OCI-M2 (cell line): ENCODE results near the gene MELTF.

Source experiments
- DNase-seq: peaks from one replicate; lab custom pipeline; 2025; ENCODE audit not compliant: unreplicated experiment; lab: John Stamatoyannopoulos, UW

MELTF gene

DNA sequence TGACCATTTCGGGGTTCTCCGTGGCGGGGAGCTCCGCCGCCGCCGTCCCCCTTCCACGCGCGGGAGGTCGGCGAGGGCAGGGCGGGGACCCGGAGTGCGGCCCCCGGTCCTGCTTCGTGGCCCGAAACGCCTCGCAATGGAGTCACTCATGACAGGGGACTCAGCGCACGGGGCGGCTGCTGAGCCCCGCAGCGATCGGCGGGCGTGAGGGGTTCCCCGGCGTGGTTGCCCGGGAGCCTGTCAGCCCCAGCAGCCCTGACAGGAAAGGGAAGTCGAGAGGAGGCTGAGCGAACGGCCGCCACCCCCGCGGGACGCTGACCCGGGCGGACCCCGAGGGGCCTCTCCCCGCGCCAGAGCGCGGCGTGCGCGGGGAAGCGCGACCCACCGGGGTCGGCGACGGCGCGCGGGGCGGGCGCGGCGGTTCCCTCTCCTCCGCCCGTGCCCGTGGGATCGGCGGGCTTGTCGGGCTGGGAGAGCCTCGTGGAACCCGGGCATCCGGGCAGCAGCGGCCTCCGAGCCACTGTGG lies 60.4 kb downstream of the MELTF start:
- DNase-seq, result no peak

- no peak for DNase-seq
Measured at GRCh38 chr3:196968233-196969133, 61.1 kb downstream of the MELTF start, which contains the start of gene PIGZ. Gene PIGZ (minus strand): TSS chr3:196968833. CDS start chr3:196952031, 16,802 bp downstream.

DNA sequence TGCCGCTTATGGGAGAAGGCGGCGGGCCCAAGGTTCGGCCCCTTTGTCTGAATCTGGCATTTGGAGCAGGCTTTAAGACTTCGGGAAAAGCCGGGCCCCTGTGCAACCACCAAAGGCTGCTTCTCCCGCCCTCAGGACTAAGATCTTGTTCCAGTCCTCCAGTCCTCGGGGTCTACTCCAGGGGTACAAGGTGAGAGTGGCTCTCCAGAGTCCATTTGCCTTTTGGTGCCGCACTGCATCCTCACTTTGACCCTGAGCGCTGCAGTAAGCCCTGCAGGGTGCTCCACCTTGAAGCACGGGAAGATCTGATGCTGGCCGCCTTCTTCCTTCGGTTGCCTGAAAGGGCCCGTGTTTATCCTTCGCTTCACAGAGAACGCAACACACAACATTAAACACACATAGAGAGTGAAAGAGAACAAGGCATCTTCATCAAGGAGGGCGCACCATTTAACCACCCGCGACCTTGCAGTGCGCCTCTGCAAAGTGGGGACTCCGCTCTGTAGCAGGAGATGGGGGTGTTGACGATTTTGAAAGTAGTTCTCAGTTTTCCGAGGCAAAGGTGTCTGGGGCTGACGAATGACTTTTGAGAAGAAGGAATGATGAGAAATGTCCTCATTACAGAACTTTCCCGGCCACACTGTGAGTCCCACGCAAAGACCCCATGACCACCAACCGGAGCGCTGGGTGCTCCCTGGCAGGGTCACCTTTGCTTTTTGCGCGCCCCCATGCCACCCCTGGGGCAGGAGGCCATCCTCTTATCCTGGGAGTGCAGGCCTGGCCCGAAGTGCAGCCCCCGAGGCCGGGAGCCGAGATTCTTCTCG lies 62.0 kb downstream of the MELTF start:
- no peak for DNase-seq

GRCh38 chr3:196966526-196967401 lies 62.9 kb downstream of the MELTF start:
- DNase-seq, result no peak

DNA sequence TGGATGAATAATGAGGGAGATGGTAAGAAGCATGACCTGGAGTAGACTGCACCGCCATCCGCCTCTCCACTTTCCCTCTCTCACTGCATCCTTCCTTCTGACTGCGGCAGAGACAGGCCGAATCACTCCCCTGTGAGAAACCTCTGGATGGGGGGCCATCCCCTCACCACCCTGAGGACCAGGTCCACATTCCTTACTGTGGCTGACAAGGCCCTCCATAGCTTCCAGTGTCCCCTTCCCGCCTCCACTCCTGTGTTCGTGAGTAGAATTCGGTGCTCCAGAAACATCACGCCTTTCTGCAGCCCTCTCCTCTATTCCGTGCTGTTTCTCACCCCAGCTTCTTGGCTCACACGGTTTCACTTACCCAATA lies 63.8 kb downstream of the MELTF start:
- DNase-seq, result no peak

GRCh38 chr3:196965112-196965803 lies 64.4 kb downstream of the MELTF start:
- DNase-seq, result no peak

DNA sequence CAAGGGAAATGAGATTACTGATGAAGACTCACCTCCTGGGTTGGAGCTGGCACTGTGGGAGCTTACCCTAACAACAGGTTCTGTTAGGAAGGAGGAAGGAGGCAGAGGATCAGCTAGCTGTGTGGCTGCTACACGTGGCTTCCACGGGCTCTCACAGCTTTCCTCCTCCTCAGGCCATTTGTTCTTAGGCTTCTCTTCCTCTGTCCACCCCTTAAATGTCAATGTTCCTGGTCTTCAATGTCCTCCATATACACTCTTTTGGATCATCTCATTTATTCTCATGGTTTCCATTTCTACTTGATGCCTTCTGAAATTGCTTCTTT lies 66.0 kb downstream of the MELTF start:
- DNase-seq, result no peak

- DNase-seq, result no peak
Measured at GRCh38 chr3:196962930-196963630, 66.5 kb downstream of the MELTF start.

GRCh38 chr3:196962108-196962929 lies 67.3 kb downstream of the MELTF start:
- no peak for DNase-seq

GRCh38 chr3:196954832-196955231 lies 74.8 kb downstream of the MELTF start:
- DNase-seq, result no peak
